Hippocampal formation (tissue), 2 donors: ENCODE results near the gene OST4.

ENCODE experiments used
- DNase-seq, 2 donors: peaks; one replicate each; lab custom pipeline; 2025; lab: John Stamatoyannopoulos, UW

The OST4 gene

DNA sequence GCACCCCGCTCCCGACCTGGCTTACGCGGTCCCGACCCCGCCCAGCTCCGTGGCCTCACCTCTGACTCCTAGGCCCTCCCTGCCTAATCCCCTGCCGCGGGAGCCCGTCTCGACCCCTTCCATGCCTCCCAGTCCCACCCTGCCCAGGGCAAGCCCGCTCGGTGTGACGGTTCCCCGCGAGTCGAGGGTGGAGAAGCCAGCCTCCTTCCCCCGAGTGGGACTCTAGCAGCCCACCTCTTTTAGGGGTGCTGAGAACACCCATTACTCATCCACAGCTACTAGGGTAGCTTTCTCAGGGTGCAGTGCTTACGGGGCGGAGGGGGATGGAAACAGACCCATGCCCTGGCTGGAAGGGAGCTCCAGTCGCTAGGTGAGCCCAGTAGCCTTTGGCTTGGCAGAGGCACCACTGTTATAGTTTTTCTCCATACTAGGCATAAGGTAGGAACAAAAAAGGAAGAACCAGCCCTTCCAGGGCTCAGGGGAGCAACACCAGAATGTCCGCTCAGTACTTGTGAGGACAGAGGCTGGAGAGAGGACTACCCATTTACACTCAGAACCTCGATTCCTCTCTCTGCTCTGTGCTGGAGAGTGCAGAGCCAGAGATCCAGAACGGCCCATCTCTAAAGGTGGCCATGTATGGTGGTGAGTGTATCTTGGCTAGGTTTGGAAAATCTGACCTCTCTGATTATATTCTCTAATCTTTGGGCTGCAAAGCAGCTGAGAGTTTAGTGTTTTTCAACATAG lies 19.4 kb downstream of the OST4 start:
- DNase-seq = no peak

- DNase-seq = peak; percentile 83 to 86
Observed at GRCh38 chr2:27050996-27051901, 20.2 kb downstream of the OST4 start, which contains the start of gene AGBL5. Gene AGBL5 (plus strand): TSS chr2:27051668. CDS start chr2:27052959, 1,291 bp downstream.

DNA sequence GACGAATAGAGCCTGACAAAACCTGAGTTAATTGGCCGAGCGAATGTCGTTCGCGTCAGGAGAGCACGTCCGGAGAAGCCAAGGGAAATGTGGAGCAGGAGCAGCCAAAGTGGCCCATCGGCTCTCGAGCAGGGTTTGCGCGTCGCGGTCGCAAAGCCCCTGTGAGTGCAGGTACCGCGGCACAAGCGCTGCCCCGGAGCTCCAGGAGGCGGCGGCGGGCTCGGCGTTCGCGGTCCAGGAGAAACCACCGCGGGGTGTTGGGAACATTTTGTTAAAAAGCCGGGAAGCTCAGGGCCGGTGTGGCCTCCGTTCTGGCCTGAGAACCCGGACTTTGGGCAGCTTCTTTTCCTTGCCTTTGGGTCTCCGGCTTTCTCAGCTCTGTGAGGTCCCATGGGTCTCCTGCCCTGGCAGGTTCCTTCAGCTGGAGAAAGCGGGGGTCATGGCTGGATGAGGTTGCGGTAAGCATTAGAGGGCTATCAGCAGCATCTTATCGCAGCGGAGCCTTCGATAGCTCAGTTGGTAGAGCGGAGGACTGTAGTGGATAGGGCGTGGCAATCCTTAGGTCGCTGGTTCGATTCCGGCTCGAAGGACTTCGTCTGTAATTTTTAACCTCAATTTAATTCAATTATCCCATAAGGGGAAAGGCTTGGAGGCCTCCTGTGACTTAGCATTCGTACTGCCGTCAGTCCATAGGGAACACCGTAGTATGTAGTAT lies 21.0 kb downstream of the OST4 start:
- peak; percentile 86 to 90 for DNase-seq

- no peak for DNase-seq
Observed at GRCh38 chr2:27049422-27050280, 21.8 kb downstream of the OST4 start.

- no peak for DNase-seq
Observed at GRCh38 chr2:27042985-27043634, 28.3 kb downstream of the OST4 start.

- no peak for DNase-seq
Observed at GRCh38 chr2:27042159-27042661, 29.2 kb downstream of the OST4 start.

DNA sequence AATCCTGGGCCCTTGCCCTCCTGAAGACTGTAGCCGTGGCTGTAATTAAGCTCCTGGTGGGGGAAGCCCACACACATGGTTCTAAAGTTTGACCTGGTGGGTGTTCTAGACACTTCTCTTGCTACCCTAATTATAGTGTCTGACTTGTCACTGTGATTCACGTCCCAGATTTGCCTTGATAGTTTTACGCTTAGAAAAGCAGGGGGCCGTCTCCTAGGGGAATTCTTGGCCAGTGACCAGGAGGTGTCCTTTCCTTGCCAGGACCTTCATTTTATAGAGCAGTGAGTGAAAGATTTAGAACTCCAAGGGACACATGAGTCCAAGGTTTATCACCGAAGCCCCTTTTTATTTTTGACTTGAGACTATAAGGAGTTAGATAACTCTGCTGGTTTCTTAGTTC lies 29.7 kb downstream of the OST4 start:
- DNase-seq = no peak

DNA sequence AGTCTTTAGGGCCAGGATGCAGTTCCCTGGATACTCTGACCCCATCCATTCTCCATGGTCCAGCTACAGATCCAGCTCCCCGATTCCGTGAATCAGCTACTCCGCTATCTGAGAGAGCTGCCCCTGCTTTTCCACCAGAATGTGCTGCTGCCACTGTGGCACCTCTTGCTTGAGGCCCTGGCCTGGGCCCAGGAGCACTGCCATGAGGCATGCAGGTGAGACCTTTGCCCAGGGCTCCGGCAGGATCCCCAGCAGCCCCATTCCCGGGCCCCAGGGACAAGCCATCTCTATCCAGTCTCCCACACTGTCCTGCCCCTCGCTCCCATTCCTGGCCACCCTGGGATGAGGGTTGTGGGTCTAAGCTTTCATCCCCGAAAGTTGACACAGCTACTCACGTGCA lies 31.2 kb downstream of the OST4 start:
- no peak for DNase-seq

DNA sequence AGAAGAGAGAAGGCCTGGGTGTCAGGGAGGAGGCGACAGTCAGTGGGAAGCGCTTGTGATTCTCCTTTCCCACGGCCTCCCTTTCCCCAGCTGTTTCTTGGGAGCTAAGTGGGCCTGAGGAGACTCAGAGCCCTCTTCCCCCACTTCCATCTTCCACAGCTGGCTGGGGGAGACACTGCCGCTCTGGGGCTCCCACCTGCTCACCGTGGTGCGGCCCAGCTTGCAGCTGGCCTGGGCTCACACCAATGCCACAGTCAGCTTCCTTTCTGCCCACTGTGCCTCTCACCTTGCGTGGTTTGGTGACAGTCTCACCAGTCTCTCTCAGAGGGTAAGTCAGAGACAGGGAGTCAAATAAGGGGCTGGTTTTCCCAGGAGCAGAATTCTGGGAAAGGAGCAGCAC lies 31.6 kb downstream of the OST4 start:
- DNase-seq = no peak

DNA sequence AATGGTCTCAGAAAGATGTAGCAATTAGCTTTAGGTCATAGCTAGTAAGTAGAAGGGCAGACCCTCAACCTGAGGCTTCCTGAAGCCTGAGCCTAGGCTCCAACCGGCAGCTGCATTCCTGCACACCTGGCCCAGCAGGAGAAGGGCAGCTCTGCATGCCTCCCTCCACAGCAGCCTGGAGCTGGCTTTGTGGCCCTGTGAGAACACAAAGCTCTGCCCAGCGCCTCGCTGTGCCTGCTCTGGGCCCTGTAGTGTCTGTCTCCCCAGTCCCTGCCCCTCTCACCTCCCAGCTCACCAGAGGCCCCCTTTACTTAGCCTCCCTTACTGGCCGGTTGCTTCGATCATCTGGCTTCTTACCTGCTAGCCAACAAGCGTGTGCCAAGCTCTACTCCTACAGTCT lies 32.0 kb downstream of the OST4 start:
- no peak for DNase-seq

GRCh38 chr2:27038631-27039339 lies 32.7 kb downstream of the OST4 start:
- DNase-seq = no peak

DNA sequence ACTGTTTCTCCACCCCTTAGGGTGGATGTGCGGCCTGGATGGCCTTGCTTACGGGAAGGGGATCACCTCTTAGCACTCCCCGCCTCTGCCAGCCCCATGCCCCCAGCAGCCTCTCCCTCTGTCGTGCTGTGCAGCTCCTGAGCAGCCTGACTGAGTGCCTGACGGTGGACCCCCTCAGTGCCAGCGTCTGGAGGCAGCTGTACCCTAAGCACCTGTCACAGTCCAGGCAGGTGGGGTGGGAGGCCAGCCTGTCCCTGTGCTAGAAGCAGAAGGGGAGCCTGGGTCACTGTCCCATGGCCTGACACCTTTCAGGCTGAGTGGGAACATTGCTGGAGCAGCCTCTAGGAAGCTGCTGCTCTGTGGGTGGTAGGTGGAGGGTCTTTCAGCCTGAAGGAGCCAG lies 33.4 kb downstream of the OST4 start:
- DNase-seq = no peak

DNA sequence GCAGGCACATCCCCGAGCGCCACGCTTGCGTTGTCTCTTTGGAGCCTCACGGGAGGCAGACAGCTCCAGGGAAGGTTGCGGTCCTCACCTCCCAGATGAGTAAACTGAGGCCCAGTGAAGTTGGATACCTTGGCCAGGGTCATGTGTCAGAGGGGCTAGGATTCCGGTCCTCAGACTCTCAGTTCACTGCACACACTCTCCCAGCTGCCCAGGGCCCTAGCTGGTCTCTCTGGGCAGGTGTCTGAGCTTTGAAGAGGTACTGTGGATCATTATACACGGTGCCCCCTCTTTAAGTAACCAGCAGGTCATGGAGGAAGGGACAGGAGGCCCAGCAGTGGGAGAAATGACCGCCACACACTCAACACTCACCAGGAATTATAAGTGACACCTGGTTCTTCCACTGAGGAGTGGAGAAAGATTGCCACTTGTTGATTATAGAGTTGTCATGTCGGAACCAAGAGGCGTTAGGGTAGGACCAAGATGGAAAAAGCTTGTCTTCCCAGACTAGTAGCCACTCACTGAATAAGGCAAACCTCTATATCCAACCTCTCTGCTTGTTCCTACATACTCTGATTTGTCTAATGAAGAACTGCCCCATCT lies 38.1 kb downstream of the OST4 start:
- DNase-seq = no peak

DNA sequence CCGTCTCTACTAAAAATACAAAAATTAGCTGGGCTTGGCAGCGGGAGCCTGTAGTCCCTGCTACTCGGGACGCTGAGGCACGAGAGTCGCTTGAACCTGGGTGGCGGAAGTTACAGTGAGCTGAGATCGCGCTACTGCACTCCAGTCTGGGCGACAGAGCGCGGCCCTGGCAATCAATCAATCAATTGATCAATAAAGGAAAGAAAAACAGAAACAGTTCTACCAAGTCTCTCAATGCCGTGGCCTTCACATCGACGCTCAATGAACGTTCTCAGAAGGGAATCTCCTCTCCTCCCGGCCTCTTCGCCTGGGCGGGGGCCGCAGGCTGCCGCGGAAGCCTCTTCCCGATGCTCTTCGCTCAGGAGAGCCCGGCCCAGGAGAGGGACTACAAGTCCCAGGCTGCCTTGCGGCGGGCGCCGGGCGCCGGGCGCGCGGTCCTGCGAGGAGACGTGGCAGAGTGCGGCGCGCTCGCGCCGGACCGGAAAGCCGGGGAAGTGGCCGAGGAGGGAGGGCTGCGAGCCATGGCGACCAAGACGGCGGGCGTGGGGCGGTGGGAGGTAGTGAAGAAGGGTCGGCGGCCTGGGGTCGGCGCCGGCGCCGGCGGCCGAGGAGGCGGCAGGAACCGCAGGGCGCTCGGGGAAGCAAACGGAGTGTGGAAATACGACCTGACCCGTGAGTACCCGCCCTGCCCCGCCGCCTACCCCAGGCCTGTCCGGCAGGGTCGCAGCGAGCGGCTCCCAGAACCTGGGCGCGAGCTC lies 38.8 kb downstream of the OST4 start, which contains the start of gene TMEM214:
TMEM214 (plus strand) TSS at position 471 of the 758 bp plus-strand sequence; CDS start at position 522, 51 bp downstream.
- DNase-seq = peak; percentile 58 to 75

DNA sequence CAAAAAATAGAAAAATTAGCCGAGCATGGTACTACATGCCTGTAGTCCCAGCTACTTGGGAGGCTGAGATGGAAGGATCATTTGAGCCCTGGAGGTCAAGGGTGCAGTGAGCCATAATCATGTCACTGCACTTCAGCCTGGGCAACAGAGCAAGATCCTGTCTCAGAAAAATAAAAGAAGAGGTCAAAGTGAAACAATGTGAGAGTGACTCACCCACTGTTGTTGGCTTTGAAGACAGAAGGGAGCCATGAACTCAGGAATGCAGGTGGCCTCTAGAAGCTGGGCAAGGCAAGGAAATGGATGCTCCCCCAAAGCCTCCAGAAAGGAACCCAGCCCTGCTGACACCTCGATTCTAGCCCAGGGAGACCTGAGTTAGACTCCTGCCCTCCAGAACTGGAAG lies 42.4 kb downstream of the OST4 start:
- no peak for DNase-seq

GRCh38 chr2:27027211-27027651 lies 44.2 kb downstream of the OST4 start:
- no peak for DNase-seq

- DNase-seq = no peak
Observed at GRCh38 chr2:27025861-27026851, 45.3 kb downstream of the OST4 start.
